Subcutaneous adipose tissue (tissue), 4 donors: ENCODE data around the gene CNTNAP2. TPM values are rescaled to one million over a fixed set of nuclear protein-coding genes. Genes with fewer than 3 reads are reported as not detected.

Experiments
- CTCF ChIP-seq: fragments of 450-650 bp; IDR thresholded peaks from one replicate; pipeline ENCODE4 v1.5.1; 2016; ENCODE audit warnings: low read depth, mild to moderate bottlenecking, control low read depth, antibody characterized with exemption, moderate library complexity
- total RNA-seq, 4 donors: library from RNA; depleted of rRNA; stranded (reverse); fragments of >200 nt; gene quantifications; one replicate each; pipeline ENCODE4 v1.1.0, GENCODE V29; 2016

CNTNAP2 gene
- total RNA-seq, 4 donors from 2014 or later = not detected

DNA sequence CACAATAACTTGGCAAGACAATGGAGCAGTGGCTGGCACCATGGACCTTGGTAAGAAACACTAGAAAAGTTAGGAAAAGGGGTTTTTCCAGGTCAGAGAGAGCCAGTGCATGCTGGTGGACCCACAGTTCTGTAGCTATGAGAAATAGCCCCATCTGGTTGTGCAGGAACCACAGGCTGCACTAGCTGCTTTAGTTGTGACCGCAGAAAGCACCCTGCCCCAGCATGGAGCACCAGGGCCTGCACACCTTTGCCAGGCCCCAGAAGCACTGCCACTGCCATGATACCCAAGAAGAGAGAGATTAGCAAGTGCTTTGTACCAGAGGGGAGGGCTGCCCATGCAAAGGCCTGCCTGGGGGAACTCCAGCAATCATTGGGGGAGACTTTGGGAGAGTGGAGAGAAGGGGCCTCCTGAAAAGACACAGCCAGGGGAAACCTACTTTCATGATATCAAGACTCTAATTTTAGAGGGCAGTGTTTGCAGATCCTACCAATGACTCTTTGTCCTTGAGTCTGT is 2217.9 kb downstream of the CNTNAP2 start:
- no peak for TF ChIP-seq CTCF

- TF ChIP-seq CTCF = no peak
Measured at GRCh38 chr7:148334959-148335577, 2218.5 kb downstream of the CNTNAP2 start.

DNA sequence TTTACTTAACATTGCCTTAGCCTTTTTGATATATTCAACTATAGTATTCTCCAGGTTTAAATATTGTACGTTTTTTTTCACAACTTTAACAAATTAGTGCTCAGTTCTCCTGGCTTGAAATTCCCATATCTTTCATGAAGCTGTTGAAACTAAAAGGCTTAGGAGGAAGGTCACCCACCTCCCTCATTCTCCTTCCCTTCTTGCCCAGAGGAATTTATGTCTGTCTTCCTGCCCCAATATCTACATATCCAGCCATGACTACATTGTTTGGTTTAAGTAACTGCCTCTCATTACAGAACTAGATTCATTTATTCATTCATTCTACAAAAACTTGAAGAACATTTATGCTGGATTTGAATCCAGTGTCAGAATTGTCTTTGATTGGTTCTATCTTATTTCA is 2219.2 kb downstream of the CNTNAP2 start:
- TF ChIP-seq CTCF = no peak

GRCh38 chr7:148336411-148336810 is 2219.8 kb downstream of the CNTNAP2 start:
- TF ChIP-seq CTCF = no peak

DNA sequence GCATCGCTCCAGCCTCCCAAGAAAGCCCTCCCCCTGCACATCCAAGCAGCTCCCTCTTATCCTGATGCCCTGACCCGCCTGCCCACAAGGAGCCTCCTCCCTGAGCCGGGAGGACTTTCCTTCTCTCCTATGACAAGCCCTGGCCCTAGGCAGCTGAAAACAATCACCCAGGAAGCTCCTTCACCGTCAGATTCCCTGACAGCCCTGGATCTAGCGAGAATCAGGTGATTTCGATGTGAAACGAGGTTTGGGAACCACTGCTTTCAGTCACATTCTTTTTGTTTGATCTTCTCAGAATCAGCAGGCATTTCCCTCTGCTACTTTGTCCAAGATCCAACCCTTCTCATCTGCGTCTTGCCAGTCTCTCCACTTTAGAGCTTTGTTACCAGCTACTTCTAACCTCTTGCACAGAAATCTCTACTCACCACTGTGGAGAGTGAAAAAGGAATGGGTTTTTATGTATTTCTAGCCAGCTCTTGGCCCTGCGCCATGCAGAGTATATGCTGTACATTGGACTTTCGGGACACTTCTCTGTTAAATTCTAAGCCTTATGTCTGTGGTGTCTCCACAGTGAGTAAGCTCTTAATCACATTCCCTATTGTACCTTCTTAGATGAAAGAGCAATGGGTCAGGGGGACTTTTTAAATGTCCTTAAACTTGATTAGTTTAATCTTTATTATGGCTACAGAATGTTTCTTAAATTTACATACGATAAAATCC is 2220.8 kb downstream of the CNTNAP2 start:
- no peak for TF ChIP-seq CTCF

DNA sequence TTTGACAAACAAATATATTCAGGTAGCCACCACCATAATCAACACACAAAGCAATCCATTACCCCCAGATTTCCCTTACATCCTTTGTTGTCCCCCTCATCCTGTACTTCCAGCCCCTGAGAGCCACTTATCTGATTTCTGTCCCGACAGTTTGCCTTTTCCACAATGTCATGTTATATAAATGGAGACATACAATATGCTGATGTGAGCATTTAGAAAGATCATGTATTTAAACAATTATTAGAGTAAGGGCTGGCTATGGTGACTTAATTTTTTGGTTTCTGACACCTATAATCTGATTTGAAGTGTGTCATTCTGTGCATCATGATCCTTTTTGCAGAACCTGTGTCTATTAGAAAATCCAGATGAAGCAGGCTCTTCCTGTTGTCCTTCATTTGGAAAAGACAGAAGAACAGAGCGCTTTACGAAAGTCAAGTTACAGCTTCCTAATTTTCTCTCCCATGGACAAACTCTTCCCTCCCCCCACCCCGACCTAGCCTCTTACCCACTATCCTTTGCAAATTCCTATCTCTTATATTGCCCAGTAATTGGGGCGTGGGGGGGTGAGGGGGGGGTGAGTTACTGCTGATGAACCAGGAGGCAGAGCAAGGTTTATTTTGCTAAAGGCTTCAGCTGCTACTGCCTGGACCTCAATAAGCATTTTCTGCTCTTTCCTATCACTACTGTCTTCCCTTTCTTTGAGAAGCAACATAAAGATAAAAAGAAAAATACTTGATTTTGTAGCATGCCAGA is 2221.6 kb downstream of the CNTNAP2 start:
- TF ChIP-seq CTCF = no peak
